Measurements from ENCODE around the gene PRKAR1B. TPM values are rescaled to one million over a fixed set of nuclear protein-coding genes. Genes with fewer than 3 reads are reported as not detected.

PRKAR1B gene
- total RNA-seq, 2 donors from 2014 or later, result 15.1 to 15.9 TPM

DNA sequence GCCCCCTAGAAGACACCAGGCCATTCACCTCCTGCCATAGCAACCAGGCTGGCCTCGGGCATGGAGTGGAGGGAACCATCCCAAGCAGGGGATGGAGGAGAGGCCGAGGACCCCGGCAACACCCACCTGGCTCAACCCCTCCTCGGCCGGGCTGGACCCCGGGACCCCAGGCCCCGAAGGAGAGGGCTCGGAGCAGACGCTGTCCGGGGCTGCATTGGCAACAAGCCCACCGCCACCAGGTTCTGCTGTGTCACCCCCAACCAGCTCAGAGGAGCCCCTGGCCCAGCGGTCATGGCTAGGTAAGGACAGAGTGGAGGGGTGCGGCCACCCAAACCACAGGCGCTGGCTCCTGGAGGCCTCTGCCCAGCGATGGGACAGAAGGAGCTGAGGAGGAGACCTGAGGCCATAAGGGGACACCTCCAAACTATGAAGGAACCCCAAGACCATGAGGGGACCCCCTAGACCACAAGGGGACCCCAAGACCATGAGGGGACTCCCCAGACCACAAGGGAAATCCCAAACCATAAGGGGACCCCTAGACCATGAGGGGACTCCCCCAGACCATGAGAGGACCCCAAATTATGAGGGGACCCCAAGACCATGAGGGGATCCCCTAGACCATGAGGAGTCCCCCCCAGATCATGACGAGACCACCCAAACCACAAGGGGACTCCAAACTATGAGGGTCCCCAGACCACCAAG is 132.7 kb downstream of the PRKAR1B start:
- TF ChIP-seq CTCF (IDR thresholded peaks at IDR 0.05), result no peak
- no peaks in the 10 kb centered on the region for H3K9me3 ChIP-seq
- H3K27me3 ChIP-seq, result no peaks in the 10 kb centered on the region
- H3K4me1 ChIP-seq, result peaks cover 0 to 35% of the 10 kb centered on the region in 2 donors
- no peak overlapping the region for H3K4me3 ChIP-seq
- DNase-seq (ENCODE audit: low spot score), result no peak
- H3K27ac ChIP-seq, result no peak overlapping the region
- H3K36me3 ChIP-seq, result no peaks in the 10 kb centered on the region

DNA sequence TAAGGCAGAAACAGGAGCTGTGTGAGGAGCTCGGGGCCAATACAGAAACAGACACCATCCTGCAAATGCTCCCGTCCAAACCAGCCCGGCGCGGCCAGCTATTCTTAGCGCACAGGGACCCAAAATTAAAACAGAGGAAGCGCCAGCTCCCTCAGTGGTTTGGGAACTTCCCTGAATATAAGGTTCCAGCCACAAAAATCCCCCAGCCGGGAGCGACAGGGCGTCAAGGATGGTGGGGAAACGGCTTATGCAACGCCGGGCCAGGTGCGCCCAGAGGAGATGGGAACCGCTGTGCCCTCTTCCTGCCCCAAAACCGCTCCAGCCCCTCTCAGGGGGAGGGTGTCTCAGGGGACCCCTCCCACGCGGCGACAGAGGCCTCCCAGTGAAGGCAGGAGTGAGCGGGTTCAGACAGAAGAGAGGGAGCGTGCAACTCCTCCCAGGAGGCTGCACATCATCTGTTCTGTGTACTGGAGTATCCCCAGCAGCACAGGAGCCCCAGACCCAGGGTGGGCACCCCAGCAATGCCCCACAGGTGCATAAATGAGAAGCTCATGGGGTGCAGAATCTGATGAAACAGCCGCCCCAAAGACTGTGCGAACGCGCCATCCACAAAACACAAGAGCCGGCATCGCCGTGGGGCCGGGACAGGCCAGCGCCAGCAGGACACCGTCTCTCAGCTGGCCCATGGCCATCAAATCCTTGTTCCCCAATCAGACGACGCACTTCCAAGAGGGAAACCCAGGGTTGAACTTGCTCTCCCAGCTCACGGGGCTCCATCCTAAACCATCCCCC is 133.6 kb downstream of the PRKAR1B start:
- Histone ChIP-seq H3K9me3 (no peaks in the 10 kb centered on the region), H3K27ac (peak overlapping the region; percentile 16 to 35), H3K36me3 (no peaks in the 10 kb centered on the region), H3K4me1 (peaks cover 0 to 35% of the 10 kb centered on the region in 2 donors), H3K4me3 (no peak overlapping the region), H3K27me3 (no peaks in the 10 kb centered on the region)
- no peak for DNase-seq (ENCODE audit: low spot score)
- TF ChIP-seq CTCF (IDR thresholded peaks at IDR 0.05), result no peak

- Histone ChIP-seq H3K36me3 (no peaks in the 10 kb centered on the region), H3K9me3 (no peaks in the 10 kb centered on the region), H3K27me3 (no peaks in the 10 kb centered on the region), H3K4me3 (no peak overlapping the region), H3K27ac (no peak overlapping the region), H3K4me1 (peaks cover 0 to 40% of the 10 kb centered on the region in 2 donors)
- TF ChIP-seq CTCF (IDR thresholded peaks at IDR 0.05), result no peak
- no peak for DNase-seq (ENCODE audit: low spot score)
Measured at GRCh38 chr7:591856-592628, 135.0 kb downstream of the PRKAR1B start.

GRCh38 chr7:590731-591551 is 136.1 kb downstream of the PRKAR1B start:
- Histone ChIP-seq H3K4me3 (peak overlapping the region in 1 of 2 donors; percentile 8), H3K9me3 (no peaks in the 10 kb centered on the region), H3K4me1 (peaks cover 0 to 40% of the 10 kb centered on the region in 2 donors), H3K27me3 (no peaks in the 10 kb centered on the region), H3K27ac (peak overlapping the region in 1 of 2 donors; percentile 11), H3K36me3 (no peaks in the 10 kb centered on the region)
- no peak for TF ChIP-seq CTCF (IDR thresholded peaks at IDR 0.05)
- DNase-seq (ENCODE audit: low spot score), result no peak
